Endothelial cell of umbilical vein (primary cell): ENCODE data around the gene CERS6. TPM values are rescaled to one million over a fixed set of nuclear protein-coding genes. Genes with fewer than 3 reads are reported as not detected.

Experiments
- BruUV-seq: library from RNA; stranded (reverse); fragments of 400-500 nt; replicated peaks from 2 replicates; lab custom pipeline; 2021; lab: Mats Ljungman, UMichigan
- CTCF ChIA-PET: fragments of 300-600, 350-600 bp; sonication (Branson Sonifier 250); formaldehyde crosslinking; loops from one replicate; lab custom pipeline; 2021; ENCODE audit warnings: antibody characterized with exemption, inconsistent platforms; lab: Charles Lee
- POLR2A ChIA-PET: fragments of 300-600, 350-600 bp; sonication (Branson Sonifier 250); formaldehyde crosslinking; loops from one replicate; lab custom pipeline; 2021; ENCODE audit warnings: antibody characterized with exemption, inconsistent platforms; lab: Charles Lee
- DNase-seq: peaks from one replicate; pipeline ENCODE4 v3.0.0-alpha.2; 2011; ENCODE audit warnings: low read depth, low spot score
- FAIRE-seq: peaks from 2 replicates; lab custom pipeline; 2011; peaks lifted over from hg19 to GRCh38; lab: Jason Lieb, UNC
- H2AFZ ChIP-seq: 2 replicates; pipeline ENCODE4 v1.6.0; 2012; ENCODE audit warnings: low read depth, low read length, control low read depth, inconsistent platforms
- H3K27ac ChIP-seq: 2 replicates; pipeline ENCODE4 v1.5.1; 2011; ENCODE audit warnings: low read depth, mild to moderate bottlenecking, control low read depth, low read length, moderate library complexity; ENCODE audit not compliant: insufficient read depth
- H3K27me3 ChIP-seq, 2 experiments: 2 replicates each; pipeline versions ENCODE4 v1.6.0 to v1.6.1; 2011; ENCODE audit warnings: low read length in 2 of 2, mixed read lengths in 1 of 2; ENCODE audit not compliant: control insufficient read depth in 2 of 2, insufficient read depth in 2 of 2
- H3K36me3 ChIP-seq, 2 experiments: 2 replicates in 1 of 2; 3 replicates in 1 of 2; pipeline ENCODE4 v1.5.1; 2011; ENCODE audit warnings: low read length in 2 of 2, mild to moderate bottlenecking in 1 of 2, moderate library complexity in 1 of 2; ENCODE audit not compliant: control insufficient read depth in 2 of 2, insufficient read depth in 2 of 2; ENCODE audit errors: extremely low read depth in 1 of 2
- H3K4me1 ChIP-seq: 3 replicates; pipeline ENCODE4 v1.5.1; 2011; ENCODE audit warnings: mild to moderate bottlenecking, low read length; ENCODE audit not compliant: control insufficient read depth, insufficient read depth; ENCODE audit errors: extremely low read depth
- H3K4me2 ChIP-seq: 2 replicates; pipeline ENCODE4 v1.6.1; 2011; ENCODE audit warnings: low read length, control low read depth, mixed read lengths; ENCODE audit not compliant: insufficient read depth
- H3K4me3 ChIP-seq, 3 experiments: fragments of 200-600 bp in 1 of 3; sonication (generic), shearing (Covaris generic) in 1 of 3; replicated peaks in 1 of 3; 2 replicates each; pipeline ENCODE4 v1.5.1; 2011 to 2016; ENCODE audit warnings: control low read depth in 3 of 3, low read length in 3 of 3, mild to moderate bottlenecking in 2 of 3, inconsistent platforms in 1 of 3, low read depth in 1 of 3, moderate library complexity in 1 of 3; ENCODE audit not compliant: insufficient read depth in 1 of 3
- H3K79me2 ChIP-seq: 2 replicates; pipeline ENCODE4 v1.6.0; 2012; ENCODE audit warnings: low read length, inconsistent platforms; ENCODE audit not compliant: control insufficient read depth, insufficient read depth
- H3K9ac ChIP-seq: replicated peaks from 2 replicates; pipeline ENCODE3; 2011; ENCODE audit warnings: low read length, control low read depth; ENCODE audit not compliant: insufficient read depth; ENCODE audit errors: extremely low read depth
- H3K9me1 ChIP-seq: replicated peaks from 3 replicates; pipeline ENCODE4 v1.6.0; 2011; ENCODE audit warnings: mild to moderate bottlenecking, low read length; ENCODE audit not compliant: control insufficient read depth, insufficient read depth; ENCODE audit errors: extremely low read depth
- H3K9me3 ChIP-seq: replicated peaks from 2 replicates; pipeline ENCODE4 v1.5.1; 2012; ENCODE audit warnings: low read length, inconsistent platforms; ENCODE audit not compliant: control insufficient read depth, insufficient read depth
- H4K20me1 ChIP-seq: replicated peaks from 2 replicates; pipeline ENCODE3; 2011; ENCODE audit warnings: mild to moderate bottlenecking, low read length; ENCODE audit not compliant: control insufficient read depth, insufficient read depth; ENCODE audit errors: extremely low read depth
- EZH2 ChIP-seq: IDR thresholded peaks from 2 replicates; pipeline ENCODE4 v1.6.1; 2012; ENCODE audit warnings: borderline replicate concordance, low read depth, mild to moderate bottlenecking, moderate library complexity, low read length, inconsistent platforms; ENCODE audit not compliant: severe bottlenecking
- FOS ChIP-seq: IDR thresholded peaks from 2 replicates; pipeline ENCODE4 v1.6.1; 2011; ENCODE audit warnings: mild to moderate bottlenecking, low read length, moderate library complexity, borderline replicate concordance; ENCODE audit not compliant: insufficient read depth
- GATA2 ChIP-seq: IDR thresholded peaks from 2 replicates; pipeline ENCODE4 v1.7.0; 2011; ENCODE audit warnings: low read depth, mild to moderate bottlenecking, moderate library complexity, mixed read lengths, low read length; ENCODE audit not compliant: insufficient read length, insufficient read depth
- JUN ChIP-seq: IDR thresholded peaks from 2 replicates; pipeline ENCODE4 v1.6.1; 2011; ENCODE audit warnings: borderline replicate concordance, low read depth; ENCODE audit not compliant: insufficient read length, insufficient read depth
- MAX ChIP-seq: IDR thresholded peaks from 2 replicates; pipeline ENCODE4 v1.6.1; 2011; ENCODE audit not compliant: insufficient read depth, insufficient read length
- MYC ChIP-seq: IDR thresholded peaks from one replicate; pipeline ENCODE4 v1.6.1; 2011; ENCODE audit warnings: mild to moderate bottlenecking, low read depth, low read length
- POLR2A ChIP-seq: IDR thresholded peaks from 2 replicates; pipeline ENCODE4 v1.6.1; 2012; ENCODE audit warnings: low read depth, mild to moderate bottlenecking, control low read depth, low read length
- POLR2AphosphoS5 ChIP-seq: IDR thresholded peaks from 2 replicates; pipeline ENCODE4 v1.6.1; 2012; ENCODE audit warnings: low read depth, mild to moderate bottlenecking, control low read depth, low read length, moderate library complexity; ENCODE audit not compliant: insufficient read depth
- dilution Hi-C: fragments of 300-500 bp; cut with MboI; formaldehyde crosslinking; loops from one replicate; pipeline ENCODE4 v1.15.0; 2019; ENCODE audit warnings: low sequenced_read_pairs; ENCODE audit not compliant: extremely low pct_ligation_motif_present
- intact Hi-C: fragments of 100-400 bp; cut with micrococcal nuclease; formaldehyde crosslinking; loops from one replicate; pipeline ENCODE4 v1.10.0; 2022
- polyA plus RNA-seq, 4 experiments: library from polyadenylated mRNA; depleted of rRNA in 3 of 4; stranded (reverse) in 3 of 4; unstranded in 1 of 4; fragments of >200 nt; gene quantifications; 2 replicates each; pipeline versions ENCODE4 v1.2.1 to v1.2.3, GENCODE V29; 2011 to 2012; ENCODE audit warnings: missing spikeins in 1 of 4
- total RNA-seq: library from RNA; stranded (reverse); gene quantifications from 2 replicates; pipeline ENCODE4 v1.2.3, GENCODE V29; 2021
- TF ChIP-seq, protein P1 (sequence below), 2 donors: IDR thresholded peaks; 1 replicate in 1 of 2; 2 replicates in 1 of 2; pipeline ENCODE4 v1.5.1; 2011; ENCODE audit warnings: low read length in 2 of 2, mild to moderate bottlenecking in 2 of 2, moderate library complexity in 2 of 2, control low read depth in 1 of 2, inconsistent platforms in 1 of 2, low read depth in 1 of 2; ENCODE audit not compliant: insufficient read depth in 1 of 2; ENCODE audit errors: extremely low read depth in 1 of 2

The CERS6 gene
- total and polyA plus RNA-seq, 2 donors (not counting 3 experiments of a cell fraction or from before 2014, with no cell fraction given) = 2.7 to 11.7 TPM

DNA sequence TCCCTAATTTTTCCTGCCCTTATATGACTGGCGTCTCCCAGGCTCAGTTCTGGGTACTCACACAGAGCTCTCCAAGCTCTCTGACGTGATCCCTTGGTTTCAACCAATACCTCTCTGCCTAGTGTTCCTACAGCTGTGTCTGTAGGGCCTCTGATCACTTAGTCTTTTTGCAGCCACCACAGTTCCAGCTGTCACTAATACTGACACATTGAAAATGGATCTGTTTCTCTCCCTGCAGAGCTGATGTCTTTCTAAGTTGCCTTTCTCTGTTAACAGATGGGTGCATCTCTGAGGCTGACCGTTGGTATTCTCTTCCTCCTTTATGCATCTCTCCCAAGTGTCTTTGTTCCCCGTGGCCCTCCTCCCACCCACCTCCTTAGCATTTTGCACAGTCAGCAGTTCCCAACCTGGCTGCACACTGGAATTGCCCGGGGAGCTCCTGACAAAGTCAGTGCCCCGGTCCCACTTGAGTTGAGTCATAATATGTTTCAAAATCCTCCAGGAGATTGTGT is 62.5 kb downstream of the CERS6 start:
- no peak overlapping the region for H3K4me2 ChIP-seq
- no peaks in the 10 kb centered on the region for H3K79me2 ChIP-seq
- FAIRE-seq = no peak
- TF ChIP-seq MYC (no peak), POLR2AphosphoS5 (no peak), POLR2A (no peak), JUN (no peak), EZH2 (no peak), GATA2 (no peak), FOS (no peak), MAX (no peak)
- TF ChIP-seq, protein P1, sequence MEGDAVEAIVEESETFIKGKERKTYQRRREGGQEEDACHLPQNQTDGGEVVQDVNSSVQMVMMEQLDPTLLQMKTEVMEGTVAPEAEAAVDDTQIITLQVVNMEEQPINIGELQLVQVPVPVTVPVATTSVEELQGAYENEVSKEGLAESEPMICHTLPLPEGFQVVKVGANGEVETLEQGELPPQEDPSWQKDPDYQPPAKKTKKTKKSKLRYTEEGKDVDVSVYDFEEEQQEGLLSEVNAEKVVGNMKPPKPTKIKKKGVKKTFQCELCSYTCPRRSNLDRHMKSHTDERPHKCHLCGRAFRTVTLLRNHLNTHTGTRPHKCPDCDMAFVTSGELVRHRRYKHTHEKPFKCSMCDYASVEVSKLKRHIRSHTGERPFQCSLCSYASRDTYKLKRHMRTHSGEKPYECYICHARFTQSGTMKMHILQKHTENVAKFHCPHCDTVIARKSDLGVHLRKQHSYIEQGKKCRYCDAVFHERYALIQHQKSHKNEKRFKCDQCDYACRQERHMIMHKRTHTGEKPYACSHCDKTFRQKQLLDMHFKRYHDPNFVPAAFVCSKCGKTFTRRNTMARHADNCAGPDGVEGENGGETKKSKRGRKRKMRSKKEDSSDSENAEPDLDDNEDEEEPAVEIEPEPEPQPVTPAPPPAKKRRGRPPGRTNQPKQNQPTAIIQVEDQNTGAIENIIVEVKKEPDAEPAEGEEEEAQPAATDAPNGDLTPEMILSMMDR (IDR thresholded peaks at IDR 0.05; ENCODE audit: extremely low read depth in 1 of 2, insufficient read depth in 1 of 2, low read depth in 1 of 2, low read length in 2 of 2) = no peak
- intact Hi-C loops = no loop called here
- dilution Hi-C loops = no loop called here
- H3K9ac ChIP-seq = no peak overlapping the region
- no peaks in the 10 kb centered on the region for H3K27me3 ChIP-seq
- H3K9me1 ChIP-seq = no peaks in the 10 kb centered on the region
- no peaks in the 10 kb centered on the region for H4K20me1 ChIP-seq
- no peak overlapping the region for H3K27ac ChIP-seq
- no peaks in the 10 kb centered on the region for H3K9me3 ChIP-seq
- no peaks in the 10 kb centered on the region for H3K4me1 ChIP-seq
- no peak for DNase-seq
- no peak overlapping the region for H3K4me3 ChIP-seq
- H3K36me3 ChIP-seq = no peaks in the 10 kb centered on the region
- H2AFZ ChIP-seq = no peak overlapping the region
- CTCF ChIA-PET = interaction anchor here (1.0 kb wide), 1 partner anchor 8 kb away, joined by 3 read pairs; no protein-coding TSS in a partner anchor
- no TSS peak for BruUV-seq
- POLR2A ChIA-PET = no interaction called here
